K562 (cell line): ENCODE results near the gene MORF4L1. TPM values are rescaled to one million over a fixed set of nuclear protein-coding genes. Genes with fewer than 3 reads are reported as not detected.

Experiments
- ARHGAP35 ChIP-seq: fragments of 450-650 bp; IDR thresholded peaks from 2 replicates; pipeline ENCODE4 v1.6.1; 2018; ENCODE audit not compliant: partially characterized antibody
- ATF7 ChIP-seq: fragments of 450-650 bp; IDR thresholded peaks from 2 replicates; pipeline ENCODE4 v1.7.1; 2014; ENCODE audit warnings: mild to moderate bottlenecking, moderate library complexity
- CBFA2T3 ChIP-seq: fragments of 450-650 bp; IDR thresholded peaks from 2 replicates; pipeline ENCODE4 v1.6.1; 2017
- CBX3 ChIP-seq, 2 experiments: IDR thresholded peaks; 1 replicate in 1 of 2; 2 replicates in 1 of 2; pipeline ENCODE4 v1.6.1; 2012; ENCODE audit warnings: inconsistent platforms in 2 of 2, low read length in 2 of 2, borderline replicate concordance in 1 of 2, control low read depth in 1 of 2
- CEBPG ChIP-seq, 3 experiments: fragments of 200-800 bp in 1 of 3; sonication (Bioruptor generic) in 1 of 3; sonication (generic) in 1 of 3; formaldehyde crosslinking in 1 of 3; IDR thresholded peaks in 2 of 3; conservative IDR thresholded peaks in 1 of 3; 2 replicates each; pipeline versions ENCODE4 v1.6.1 to v1.8.0; 2016 to 2022; ENCODE audit warnings: missing compliant biosample characterization in 2 of 3, missing genetic modification characterization in 2 of 3, mild to moderate bottlenecking in 1 of 3, missing genetic modification reagents in 1 of 3
- EP400 ChIP-seq: fragments of 450-650 bp; IDR thresholded peaks from 2 replicates; pipeline ENCODE4 v1.6.1; 2017; ENCODE audit warnings: antibody characterized with exemption, mild to moderate bottlenecking, moderate library complexity
- ETV1 ChIP-seq: fragments of 450-650 bp; conservative IDR thresholded peaks from 2 replicates; pipeline ENCODE4 v1.6.1; 2016; ENCODE audit warnings: missing genetic modification characterization, control low read depth, low read depth, missing compliant biosample characterization
- ETV5 ChIP-seq: sonication (generic); formaldehyde crosslinking; IDR thresholded peaks from 2 replicates; pipeline ENCODE4 v1.4.0; 2020; ENCODE audit warnings: low read depth, mild to moderate bottlenecking, missing genetic modification reagents
- FOXA3 ChIP-seq, 2 experiments: fragments of 450-650 bp in 1 of 2; sonication (generic) in 1 of 2; formaldehyde crosslinking; IDR thresholded peaks in 1 of 2; conservative IDR thresholded peaks in 1 of 2; 2 replicates each; pipeline versions ENCODE4 v1.4.0 to v1.8.0; 2020 to 2022; ENCODE audit warnings: mild to moderate bottlenecking in 2 of 2, missing genetic modification reagents in 1 of 2
- FUS ChIP-seq: fragments of 200-400 bp; formaldehyde crosslinking; optimal IDR thresholded peaks from 2 replicates; pipeline ENCODE3; 2017; ENCODE audit warnings: low read depth, low read length
- MBD2 ChIP-seq: sonication (generic); IDR thresholded peaks from 2 replicates; pipeline ENCODE4 v1.6.1; 2016; ENCODE audit warnings: low read depth, borderline replicate concordance
- NFRKB ChIP-seq: fragments of 450-650 bp; IDR thresholded peaks from 2 replicates; pipeline ENCODE4 v1.6.1; 2016; ENCODE audit warnings: low read depth
- NONO ChIP-seq, 2 experiments: fragments of 200-400 bp in 1 of 2; fragments of 450-650 bp in 1 of 2; formaldehyde crosslinking in 1 of 2; IDR thresholded peaks; 2 replicates each; pipeline ENCODE4 v1.6.1; 2017; ENCODE audit warnings: low read depth in 2 of 2, mild to moderate bottlenecking in 2 of 2, moderate library complexity in 2 of 2, low read length in 1 of 2
- PHF8 ChIP-seq: fragments of 200-600 bp; sonication (generic); IDR thresholded peaks from 2 replicates; pipeline ENCODE4 v1.6.1; 2012; ENCODE audit warnings: mixed run types, mild to moderate bottlenecking, inconsistent platforms, low read length, moderate library complexity, borderline replicate concordance
- POU5F1 ChIP-seq: fragments of 150-350 bp; IDR thresholded peaks from 2 replicates; pipeline ENCODE4 v1.6.1; 2014; ENCODE audit warnings: borderline replicate concordance, low read length, low read depth, mild to moderate bottlenecking; ENCODE audit not compliant: partially characterized antibody
- RCOR1 ChIP-seq, 2 experiments: IDR thresholded peaks; 2 replicates each; pipeline ENCODE4 v1.6.1; 2012; ENCODE audit warnings: low read depth in 2 of 2, low read length in 2 of 2, borderline replicate concordance in 1 of 2, improper control_type of control experiment in 1 of 2
- RHOXF2B ChIP-seq: fragments of 250-450 bp; sonication (Bioruptor Pico); conservative IDR thresholded peaks from 2 replicates; pipeline ENCODE4 v1.5.1; 2021
- SUPT5H ChIP-seq: fragments of 450-650 bp; IDR thresholded peaks from 2 replicates; pipeline ENCODE4 v1.6.1; 2016
- TRIM25 ChIP-seq: fragments of 450-650 bp; IDR thresholded peaks from 2 replicates; pipeline ENCODE4 v1.7.0; 2016; ENCODE audit warnings: borderline replicate concordance
- VEZF1 ChIP-seq: fragments of 200-800 bp; sonication (Bioruptor generic); IDR thresholded peaks from 2 replicates; pipeline ENCODE4 v1.6.1; 2017; ENCODE audit warnings: missing genetic modification characterization, missing compliant biosample characterization
- ZBTB7A ChIP-seq: IDR thresholded peaks from 2 replicates; pipeline ENCODE4 v1.6.1; 2011; ENCODE audit warnings: low read depth, mild to moderate bottlenecking, low read length, moderate library complexity, borderline replicate concordance; ENCODE audit not compliant: control insufficient read depth
- ZNF263 ChIP-seq: sonication (generic); formaldehyde crosslinking; IDR thresholded peaks from 2 replicates; pipeline ENCODE4 v1.8.0; 2022; ENCODE audit warnings: mild to moderate bottlenecking, missing genetic modification reagents, borderline replicate concordance
- ZNF311 ChIP-seq: fragments of 250-450 bp; sonication (Bioruptor Pico); IDR thresholded peaks from 2 replicates; pipeline ENCODE4 v1.4.0; 2020; ENCODE audit warnings: mild to moderate bottlenecking, moderate library complexity
- polyA plus RNA-seq, 8 experiments: library from polyadenylated mRNA; depleted of rRNA in 4 of 8; stranded (reverse) in 5 of 8; unstranded in 3 of 8; fragments of >200 nt; fragmentation: Nextera tagmentation in 2 of 8; fragmentation: Illumina TruSeq in 1 of 8; extraction: Ambion mirVana in 2 of 8; extraction: Trizol in 1 of 8; gene quantifications; 2 replicates each; pipeline versions ENCODE4 v1.2.1 to v1.2.3, GENCODE V29; 2011 to 2014; ENCODE audit warnings: inconsistent platforms in 1 of 8, missing spikeins in 1 of 8
- total RNA-seq, 7 experiments: library from RNA; depleted of rRNA in 6 of 7; stranded (reverse); fragments of >200 nt in 6 of 7; fragmentation: Illumina TruSeq in 2 of 7; extraction: Trizol in 2 of 7; gene quantifications; 2 replicates each; pipeline versions ENCODE4 v1.2.1 to v1.2.3, GENCODE V29; 2011 to 2021; ENCODE audit warnings: low replicate concordance in 1 of 7

MORF4L1 gene
- total and polyA plus RNA-seq, 9 of the 15 experiments (the other 6 are each of a cell fraction or from before 2014, with no cell fraction given), result 127 to 615 (median 281) TPM

- TF ChIP-seq FUS, result no peak
- peak; percentile 43; the same call in 1 of the 2 replicates for TF ChIP-seq NFRKB
- no peak for TF ChIP-seq ARHGAP35
- TF ChIP-seq ZBTB7A, result peak; percentile 80; the same call in 1 of the 2 replicates
- no peak for TF ChIP-seq FOXA3 (CRISPR knock-in tag; conservative IDR thresholded peaks at IDR 0.05 in 1 of 2, IDR thresholded peaks at IDR 0.05 in 1 of 2)
- peak; percentile 52; the same call in 1 of the 2 replicates for TF ChIP-seq MBD2
- TF ChIP-seq CBFA2T3, result peak; percentile 80
- TF ChIP-seq ETV5, result peak; percentile 72; the same call in 1 of the 2 replicates
- peak; percentile 74 for TF ChIP-seq EP400
- peak; percentile 56 for TF ChIP-seq ETV1
- TF ChIP-seq ATF7, result 0 out of 2 replicates have a peak, but pooled peaks have one; percentile 40
- peak; percentile 57; the same call in 1 of the 2 replicates for TF ChIP-seq VEZF1 (CRISPR knock-in tag)
- no peak for TF ChIP-seq RHOXF2B (CRISPR knock-in tag)
- TF ChIP-seq CEBPG (CRISPR knock-in tag; IDR thresholded peaks at IDR 0.05), result no peak
- no peak for TF ChIP-seq CEBPG (tag; conservative IDR thresholded peaks at IDR 0.05 in 1 of 2, IDR thresholded peaks at IDR 0.05 in 1 of 2)
- TF ChIP-seq PHF8, result no peak
- no peak for TF ChIP-seq TRIM25
- peak; percentile 34; the same call in 1 of the 2 replicates for TF ChIP-seq ZNF311
- peak in 1 of 2 experiments; percentile 37; a peak in 1 of 3 replicates for TF ChIP-seq CBX3 (IDR thresholded peaks at IDR 0.05; ENCODE audit: borderline replicate concordance in 1 of 2, low read length in 2 of 2)
- 0 out of 4 replicates have a peak, but pooled peaks of 1 of the 2 experiments have one; percentile 34 for TF ChIP-seq NONO (IDR thresholded peaks at IDR 0.05; ENCODE audit: low read depth in 2 of 2, low read length in 1 of 2)
- no peak for TF ChIP-seq POU5F1
- TF ChIP-seq RCOR1 (IDR thresholded peaks at IDR 0.05; ENCODE audit: borderline replicate concordance in 1 of 2, low read depth in 2 of 2, low read length in 2 of 2), result peak in 1 of 2 experiments; percentile 65; a peak in 2 of 4 replicates
- no peak for TF ChIP-seq ZNF263 (CRISPR knock-in tag)
- peak; percentile 38; the same call in 1 of the 2 replicates for TF ChIP-seq SUPT5H
Measured at GRCh38 chr15:78937132-78937739, 64.5 kb downstream of the MORF4L1 start (continued).
